Measurements from ENCODE around the gene CHRNA4. TPM values are rescaled to one million over a fixed set of nuclear protein-coding genes. Genes with fewer than 3 reads are reported as not detected.

CHRNA4 gene
- total RNA-seq, 2 experiments from 2014 or later, result not detected

GRCh38 chr20:63334356-63334755 lies 26.8 kb downstream of the CHRNA4 start:
- Mint-ChIP-seq H3K36me3 (ENCODE audit: low read depth) (no peaks in the 10 kb centered on the region), H3K27me3 (peaks cover 38% of the 10 kb centered on the region), H3K27ac (no peak overlapping the region), H3K4me3 (no peak overlapping the region), H3K9me3 (peaks cover 8% of the 10 kb centered on the region), H3K4me1 (ENCODE audit: low read depth) (no peaks in the 10 kb centered on the region)
- DNase-seq (no peak), ATAC-seq (ENCODE audit: poor library complexity) (no peak)
- CTCF ChIA-PET, result no interaction called here
- POLR2A ChIA-PET, result no interaction called here
- intact Hi-C loops (cut with DNase I, micrococcal nuclease), result no loop called here
- peaks cover 8 to 52% of the 10 kb centered on the region in 2 experiments for H3K9me3 ChIP-seq (ENCODE audit: control insufficient read depth in 1 of 2, insufficient read depth in 1 of 2, low read length in 2 of 2)
- no peak for TF ChIP-seq CTCF (IDR thresholded peaks at IDR 0.05)
- H3K27me3 ChIP-seq (ENCODE audit: control insufficient read depth in 1 of 2, insufficient read depth in 2 of 2, low read length in 2 of 2), result peaks cover 5 to 6% of the 10 kb centered on the region in 2 experiments
- no peaks in the 10 kb centered on the region for H3K36me3 ChIP-seq (ENCODE audit: insufficient read depth, low read length)
- H3K27ac ChIP-seq (ENCODE audit: low read depth in 1 of 2, low read length in 2 of 2), result no peak overlapping the region
- no peaks in the 10 kb centered on the region for H3K4me1 ChIP-seq (ENCODE audit: insufficient read depth, low read length)
- no peak overlapping the region for H3K4me3 ChIP-seq (ENCODE audit: low read length)

GRCh38 chr20:63333241-63333836 lies 27.8 kb downstream of the CHRNA4 start:
- Mint-ChIP-seq H3K27me3 (peaks cover 34% of the 10 kb centered on the region), H3K4me1 (ENCODE audit: low read depth) (no peaks in the 10 kb centered on the region), H3K4me3 (no peak overlapping the region), H3K36me3 (ENCODE audit: low read depth) (no peaks in the 10 kb centered on the region), H3K27ac (no peak overlapping the region), H3K9me3 (peaks cover 8% of the 10 kb centered on the region)
- ATAC-seq (ENCODE audit: poor library complexity), result no peak
- ChIA-PET POLR2A (no interaction called here), CTCF (no interaction called here)
- TF ChIP-seq CTCF (IDR thresholded peaks at IDR 0.05), result no peak
- DNase-seq, result no peak
- Histone ChIP-seq H3K9me3 (ENCODE audit: control insufficient read depth in 1 of 2, insufficient read depth in 1 of 2, low read length in 2 of 2) (peaks cover 8 to 59% of the 10 kb centered on the region in 2 experiments), H3K27me3 (ENCODE audit: control insufficient read depth in 1 of 2, insufficient read depth in 2 of 2, low read length in 2 of 2) (peaks cover 5 to 6% of the 10 kb centered on the region in 2 experiments), H3K4me1 (ENCODE audit: insufficient read depth, low read length) (no peaks in the 10 kb centered on the region), H3K27ac (ENCODE audit: low read depth in 1 of 2, low read length in 2 of 2) (no peak overlapping the region), H3K36me3 (ENCODE audit: insufficient read depth, low read length) (no peaks in the 10 kb centered on the region), H3K4me3 (ENCODE audit: low read length) (no peak overlapping the region)
- intact Hi-C loops (cut with DNase I, micrococcal nuclease), result no loop called here

DNA sequence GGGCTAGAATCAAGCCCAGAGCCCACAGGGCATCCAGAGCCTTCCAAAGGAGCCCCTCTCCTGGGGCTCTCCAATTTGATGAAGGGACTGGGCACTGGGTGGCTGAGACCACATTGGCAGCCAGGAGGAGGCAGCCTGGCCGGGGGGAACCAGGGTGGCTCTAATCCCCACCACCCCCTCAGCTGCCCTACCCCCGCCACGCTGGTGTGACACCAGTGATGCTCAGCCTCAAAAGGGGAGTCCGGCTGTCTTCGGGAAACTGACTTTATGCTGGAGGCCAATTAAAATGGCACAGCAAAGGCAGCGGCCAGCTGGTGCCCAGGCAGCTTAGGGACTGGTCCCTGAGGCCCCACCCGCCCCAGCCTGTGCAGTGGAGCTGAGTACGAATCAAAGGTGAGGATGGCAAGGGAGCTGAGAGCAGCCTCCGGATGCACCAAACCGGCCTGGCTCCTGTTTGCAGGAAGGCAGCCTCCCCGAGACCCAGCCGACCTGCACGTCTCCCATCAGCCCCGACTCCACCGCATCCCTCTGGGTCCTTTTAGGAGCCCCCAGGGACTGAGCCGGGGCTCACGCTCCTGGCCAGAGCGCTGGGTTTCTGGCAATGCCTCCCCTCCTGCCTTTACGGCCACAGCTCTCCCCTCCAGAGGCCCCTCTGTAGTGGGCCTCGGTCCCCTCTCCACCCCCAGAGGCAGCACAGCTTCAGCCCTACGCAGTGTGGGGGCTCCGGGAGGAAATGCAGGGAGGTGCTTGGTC lies 28.5 kb downstream of the CHRNA4 start:
- intact Hi-C loops (cut with DNase I, micrococcal nuclease), result no loop called here
- H3K36me3 Mint-ChIP-seq (ENCODE audit: low read depth), result no peaks in the 10 kb centered on the region
- no peak overlapping the region for H3K4me3 Mint-ChIP-seq
- H3K27me3 Mint-ChIP-seq, result peaks cover 34% of the 10 kb centered on the region
- H3K4me1 Mint-ChIP-seq (ENCODE audit: low read depth), result no peaks in the 10 kb centered on the region
- DNase-seq, result no peak
- Histone ChIP-seq H3K36me3 (ENCODE audit: insufficient read depth, low read length) (no peaks in the 10 kb centered on the region), H3K27me3 (ENCODE audit: control insufficient read depth in 1 of 2, insufficient read depth in 2 of 2, low read length in 2 of 2) (peaks cover 1 to 6% of the 10 kb centered on the region in 2 experiments), H3K4me1 (ENCODE audit: insufficient read depth, low read length) (no peaks in the 10 kb centered on the region), H3K27ac (ENCODE audit: low read depth in 1 of 2, low read length in 2 of 2) (no peak overlapping the region), H3K4me3 (ENCODE audit: low read length) (no peak overlapping the region), H3K9me3 (ENCODE audit: control insufficient read depth in 1 of 2, insufficient read depth in 1 of 2, low read length in 2 of 2) (peaks cover 8 to 59% of the 10 kb centered on the region in 2 experiments)
- POLR2A ChIA-PET, result no interaction called here
- CTCF ChIA-PET, result no interaction called here
- H3K27ac Mint-ChIP-seq, result no peak overlapping the region
- H3K9me3 Mint-ChIP-seq, result peaks cover 8% of the 10 kb centered on the region
- TF ChIP-seq CTCF (IDR thresholded peaks at IDR 0.05), result no peak
- ATAC-seq (ENCODE audit: poor library complexity), result no peak
